H1 (cell line): ENCODE data around the gene WHAMM. TPM values are rescaled to one million over a fixed set of nuclear protein-coding genes. Genes with fewer than 3 reads are reported as not detected.

ENCODE experiments used
- CTCF ChIA-PET: fragments of 300-600 bp; sonication (Branson Sonifier 250); formaldehyde crosslinking; loops from one replicate; lab custom pipeline; 2021; ENCODE audit not compliant: partially characterized antibody; lab: Charles Lee
- POLR2A ChIA-PET: fragments of 300-600 bp; sonication (Branson Sonifier 250); formaldehyde crosslinking; loops from one replicate; lab custom pipeline; 2021; ENCODE audit warnings: inconsistent platforms; ENCODE audit not compliant: partially characterized antibody; lab: Charles Lee
- DNase-seq, 2 experiments: peaks; one replicate each; pipeline versions ENCODE4 v3.0.0 to v3.0.0-alpha.2; 2010 to 2022; ENCODE audit warnings: low spot score in 2 of 2, low read depth in 1 of 2, mixed read lengths in 1 of 2
- FAIRE-seq: peaks from 2 replicates; lab custom pipeline; 2011; peaks lifted over from hg19 to GRCh38; lab: Jason Lieb, UNC
- H2AFZ ChIP-seq: 2 replicates; pipeline ENCODE4 v1.8.1; 2012; ENCODE audit warnings: low read length, inconsistent platforms
- H2AK5ac ChIP-seq: 2 replicates; pipeline ENCODE4 v1.6.1; 2013; ENCODE audit warnings: low read depth, low read length
- H2BK120ac ChIP-seq: replicated peaks from 2 replicates; pipeline ENCODE3; 2013; ENCODE audit warnings: low read depth, low read length, inconsistent platforms
- H2BK12ac ChIP-seq: 2 replicates; pipeline ENCODE4 v1.6.1; 2013; ENCODE audit warnings: low read depth, low read length
- H2BK15ac ChIP-seq: 2 replicates; pipeline ENCODE4 v1.6.1; 2013; ENCODE audit warnings: low read length
- H2BK20ac ChIP-seq: 2 replicates; pipeline ENCODE4 v1.6.1; 2013; ENCODE audit warnings: low read length
- H2BK5ac ChIP-seq: 2 replicates; pipeline ENCODE4 v1.6.1; 2013; ENCODE audit warnings: low read depth, low read length
- H3K14ac ChIP-seq: 2 replicates; pipeline ENCODE4 v1.6.1; 2013; ENCODE audit warnings: inconsistent platforms; ENCODE audit not compliant: insufficient read length
- H3K18ac ChIP-seq: 2 replicates; pipeline ENCODE4 v1.6.1; 2013; ENCODE audit warnings: low read length; ENCODE audit errors: extremely low read depth
- H3K23ac ChIP-seq: 2 replicates; pipeline ENCODE4 v1.6.1; 2013; ENCODE audit warnings: inconsistent platforms; ENCODE audit not compliant: insufficient read length
- H3K23me2 ChIP-seq: 2 replicates; pipeline ENCODE4 v1.6.1; 2013; ENCODE audit warnings: low read depth, low read length
- H3K27ac ChIP-seq: 2 replicates; pipeline ENCODE4 v1.6.1; 2011; ENCODE audit warnings: low read depth, low read length, inconsistent platforms
- H3K27me3 ChIP-seq, 4 experiments: replicated peaks in 1 of 4; 1 replicate in 1 of 4; 2 replicates in 3 of 4; pipeline versions ENCODE4 v1.6.1 to v1.8.1; 2011 to 2013; ENCODE audit warnings: low read length in 3 of 4, mild to moderate bottlenecking in 3 of 4, inconsistent platforms in 2 of 4, mixed read lengths in 2 of 4, moderate library complexity in 1 of 4; ENCODE audit not compliant: control insufficient read depth in 3 of 4, insufficient read depth in 3 of 4; ENCODE audit errors: extremely low read depth in 1 of 4
- H3K36me3 ChIP-seq, 4 experiments: 2 replicates each; pipeline versions ENCODE4 v1.6.1 to v1.8.1; 2011 to 2013; ENCODE audit warnings: mild to moderate bottlenecking in 4 of 4, low read length in 3 of 4, moderate library complexity in 2 of 4, control low read depth in 1 of 4, inconsistent platforms in 1 of 4; ENCODE audit not compliant: insufficient read depth in 4 of 4, control insufficient read depth in 2 of 4
- H3K4ac ChIP-seq: replicated peaks from 2 replicates; pipeline ENCODE3; 2013; ENCODE audit warnings: low read length, low read depth, mixed read lengths, inconsistent platforms; ENCODE audit not compliant: insufficient read length
- H3K4me1 ChIP-seq, 4 experiments: replicated peaks in 1 of 4; 1 replicate in 1 of 4; 2 replicates in 3 of 4; pipeline versions ENCODE4 v1.6.1 to v1.8.1; 2011 to 2013; ENCODE audit warnings: low read length in 3 of 4, inconsistent platforms in 2 of 4, mixed read lengths in 1 of 4; ENCODE audit not compliant: insufficient read depth in 4 of 4, control insufficient read depth in 3 of 4
- H3K4me2 ChIP-seq, 2 experiments: 2 replicates each; pipeline versions ENCODE4 v1.6.1 to v1.8.1; 2011 to 2013; ENCODE audit warnings: low read depth in 2 of 2, low read length in 2 of 2, control low read depth in 1 of 2, inconsistent platforms in 1 of 2, mild to moderate bottlenecking in 1 of 2; ENCODE audit not compliant: insufficient read depth in 1 of 2
- H3K4me3 ChIP-seq, 4 experiments: fragments of 200-600, 300-600 bp in 1 of 4; sonication (generic), shearing (Covaris generic), sonication (Bioruptor Twin) in 1 of 4; 2 replicates each; pipeline versions ENCODE4 v1.5.1 to v1.8.1; 2011 to 2016; ENCODE audit warnings: low read length in 4 of 4, low read depth in 3 of 4, control low read depth in 2 of 4, inconsistent platforms in 2 of 4, mild to moderate bottlenecking in 2 of 4, mixed read lengths in 1 of 4, moderate library complexity in 1 of 4; ENCODE audit not compliant: insufficient read depth in 2 of 4; ENCODE audit errors: extremely low read depth in 1 of 4
- H3K56ac ChIP-seq: replicated peaks from 2 replicates; pipeline ENCODE3; 2013; ENCODE audit warnings: low read depth, mild to moderate bottlenecking, mixed read lengths, low read length, inconsistent platforms; ENCODE audit not compliant: insufficient read length
- H3K79me1 ChIP-seq: 2 replicates; pipeline ENCODE4 v1.6.1; 2013; ENCODE audit warnings: low read depth, low read length, control low read depth
- H3K79me2 ChIP-seq, 2 experiments: 2 replicates each; pipeline versions ENCODE4 v1.6.1 to v1.8.1; 2012 to 2013; ENCODE audit warnings: low read length in 2 of 2, mild to moderate bottlenecking in 2 of 2, inconsistent platforms in 1 of 2; ENCODE audit not compliant: insufficient read depth in 2 of 2, control insufficient read depth in 1 of 2
- H3K9ac ChIP-seq, 4 experiments: replicated peaks in 1 of 4; 1 replicate in 1 of 4; 2 replicates in 3 of 4; pipeline versions ENCODE4 v1.6.1 to v1.8.1; 2011 to 2013; ENCODE audit warnings: low read depth in 3 of 4, low read length in 3 of 4, control low read depth in 2 of 4, mild to moderate bottlenecking in 2 of 4, moderate library complexity in 2 of 4, inconsistent platforms in 1 of 4; ENCODE audit errors: extremely low read depth in 1 of 4
- H3K9me3 ChIP-seq, 2 experiments: 2 replicates each; pipeline versions ENCODE4 v1.6.1 to v1.8.1; 2012 to 2013; ENCODE audit warnings: mild to moderate bottlenecking in 2 of 2, moderate library complexity in 2 of 2, control low read depth in 1 of 2, inconsistent platforms in 1 of 2, low read depth in 1 of 2, low read length in 1 of 2, mixed read lengths in 1 of 2; ENCODE audit not compliant: insufficient read depth in 2 of 2
- H4K20me1 ChIP-seq, 2 experiments: replicated peaks in 1 of 2; 2 replicates each; pipeline versions ENCODE3 to v1.8.1; 2011 to 2013; ENCODE audit warnings: inconsistent platforms in 2 of 2, low read length in 2 of 2, mild to moderate bottlenecking in 1 of 2; ENCODE audit not compliant: insufficient read depth in 2 of 2, control insufficient read depth in 1 of 2
- H4K5ac ChIP-seq: 2 replicates; pipeline ENCODE4 v1.6.1; 2013; ENCODE audit warnings: low read length, low read depth, mixed read lengths, inconsistent platforms; ENCODE audit not compliant: insufficient read length
- H4K8ac ChIP-seq: 2 replicates; pipeline ENCODE4 v1.8.0; 2013; ENCODE audit warnings: mild to moderate bottlenecking, moderate library complexity, low read length, inconsistent platforms; ENCODE audit not compliant: insufficient read depth; ENCODE audit errors: extremely low read depth
- H4K91ac ChIP-seq: replicated peaks from 2 replicates; pipeline ENCODE3; 2013; ENCODE audit warnings: low read length, mixed read lengths, inconsistent platforms; ENCODE audit not compliant: insufficient read length
- BACH1 ChIP-seq: IDR thresholded peaks from 2 replicates; pipeline ENCODE4 v1.6.1; 2012; ENCODE audit warnings: low read length, improper control_type of control experiment
- KDM1A ChIP-seq: fragments of 200-600, 300-600 bp; sonication (generic); IDR thresholded peaks from 2 replicates; pipeline ENCODE4 v1.7.1; 2016; ENCODE audit warnings: mild to moderate bottlenecking, low read length, borderline replicate concordance
- NANOG ChIP-seq: IDR thresholded peaks from 2 replicates; pipeline ENCODE4 v1.6.1; 2011; ENCODE audit warnings: low read length, low read depth, mild to moderate bottlenecking, inconsistent platforms; ENCODE audit not compliant: insufficient read depth, poor library complexity, severe bottlenecking
- NRF1 ChIP-seq: IDR thresholded peaks from 2 replicates; pipeline ENCODE4 v1.6.1; 2011; ENCODE audit warnings: mild to moderate bottlenecking, low read depth, low read length, improper control_type of control experiment
- PHF8 ChIP-seq: fragments of 200-600 bp; sonication (generic); conservative IDR thresholded peaks from 2 replicates; pipeline ENCODE4 v1.7.1; 2012; ENCODE audit warnings: low read depth, mild to moderate bottlenecking, inconsistent platforms, low read length, moderate library complexity
- POLR2A ChIP-seq, 2 experiments: IDR thresholded peaks; 1 replicate in 1 of 2; 2 replicates in 1 of 2; pipeline ENCODE4 v1.6.1; 2011; ENCODE audit warnings: low read depth in 2 of 2, low read length in 2 of 2, mild to moderate bottlenecking in 2 of 2; ENCODE audit errors: control extremely low read depth in 1 of 2
- RFX5 ChIP-seq: IDR thresholded peaks from 2 replicates; pipeline ENCODE4 v1.6.1; 2011; ENCODE audit warnings: low read depth, low read length, improper control_type of control experiment, borderline replicate concordance
- RNF2 ChIP-seq: fragments of 200-900, 300-1000 bp; sonication (generic); IDR thresholded peaks from 2 replicates; pipeline ENCODE4 v1.7.1; 2016; ENCODE audit warnings: borderline replicate concordance, low read depth, mild to moderate bottlenecking, antibody characterized with exemption, low read length; ENCODE audit not compliant: poor library complexity, severe bottlenecking; ENCODE audit errors: missing control alignments
- SAP30 ChIP-seq: fragments of 300-600 bp; sonication (generic); IDR thresholded peaks from 2 replicates; pipeline ENCODE4 v1.7.1; 2012; ENCODE audit warnings: low read length, moderate library complexity, mild to moderate bottlenecking, inconsistent platforms; ENCODE audit not compliant: insufficient read depth, insufficient replicate concordance
- SIN3A ChIP-seq, 2 experiments: IDR thresholded peaks in 1 of 2; conservative IDR thresholded peaks in 1 of 2; 2 replicates each; pipeline ENCODE4 v1.6.1; 2011 to 2012; ENCODE audit warnings: low read length in 2 of 2, improper control_type of control experiment in 1 of 2, low read depth in 1 of 2, mild to moderate bottlenecking in 1 of 2
- SIRT6 ChIP-seq: IDR thresholded peaks from one replicate; pipeline ENCODE4 v1.7.1; 2012; ENCODE audit warnings: low read length, inconsistent platforms
- SUZ12 ChIP-seq: fragments of 200-600 bp; sonication (generic); IDR thresholded peaks from 2 replicates; pipeline ENCODE4 v1.6.1; 2012; ENCODE audit warnings: mild to moderate bottlenecking, inconsistent platforms, low read length, moderate library complexity, mixed read lengths
- TCF12 ChIP-seq: IDR thresholded peaks from 2 replicates; pipeline ENCODE4 v1.6.1; 2011; ENCODE audit warnings: low read depth, mild to moderate bottlenecking, low read length
- WGBS, 2 experiments: shearing (Covaris generic) in 1 of 2; methylation state at CpG; one replicate each; pipeline versions ENCODE4 v1.1.6 to v1.1.7; 2013 to 2015; ENCODE audit warnings: low lambda C conversion rate in 2 of 2, mixed read lengths in 2 of 2, inconsistent platforms in 1 of 2, low coverage in 1 of 2, missing lambda C conversion rate in 1 of 2; ENCODE audit not compliant: insufficient replicate concordance in 2 of 2, insufficient coverage in 1 of 2, insufficient read length in 1 of 2; ENCODE audit errors: extremely low coverage in 1 of 2, missing lambda C conversion rate in 1 of 2; 5-methylcytosine and 5-hydroxymethylcytosine counted together
- polyA plus RNA-seq, 7 experiments: library from polyadenylated mRNA; depleted of rRNA in 3 of 7; stranded (reverse) in 5 of 7; unstranded in 2 of 7; fragments of >200 nt in 5 of 7; fragments of 200-250 nt in 2 of 7; gene quantifications; 1 replicate in 5 of 7; 2 replicates in 1 of 7; 4 replicates in 1 of 7; pipeline versions ENCODE4 v1.2.1 to v1.2.3, GENCODE V29; 2011 to 2013; ENCODE audit warnings: missing spikeins in 2 of 7, mixed read lengths in 2 of 7
- total RNA-seq: library from RNA; stranded (reverse); fragmentation: NEBNext Ultra II Directional; extraction: Animal tissue kit (Norgen Biotek cat#: 25700); gene quantifications from 2 replicates; pipeline ENCODE4 v1.2.1, GENCODE V29; 2021

The WHAMM gene
- total and polyA plus RNA-seq, 2 of the 8 experiments (the other 6 are each of a cell fraction or from before 2014, with no cell fraction given), result 1.1 to 3.3 TPM

GRCh38 chr15:82808634-82809041, 790 bp upstream of the WHAMM start:
- H3K4me2 ChIP-seq, result peak overlapping the region in 1 of 2 experiments; percentile 88; a peak in 2 of 4 replicates
- no peak for FAIRE-seq
- CTCF ChIA-PET, result interaction anchor here (0.7 kb wide), 1 partner anchor 36 kb away, joined by 3 read pairs; no protein-coding TSS in a partner anchor
- no peak for TF ChIP-seq KDM1A
- TF ChIP-seq NANOG, result no peak
- no peak for TF ChIP-seq RNF2
- TF ChIP-seq POLR2A (IDR thresholded peaks at IDR 0.05; ENCODE audit: control extremely low read depth in 1 of 2, low read depth in 2 of 2, low read length in 2 of 2), result no peak
- TF ChIP-seq PHF8, result no peak
- TF ChIP-seq SIRT6, result no peak
- no peak for TF ChIP-seq TCF12
- TF ChIP-seq BACH1, result no peak
- TF ChIP-seq SUZ12, result no peak
- no peak for TF ChIP-seq SIN3A (conservative IDR thresholded peaks at IDR 0.05 in 1 of 2, IDR thresholded peaks at IDR 0.05 in 1 of 2; ENCODE audit: low read depth in 1 of 2, low read length in 2 of 2)
- no peak for TF ChIP-seq NRF1
- TF ChIP-seq RFX5, result no peak
- no peak for TF ChIP-seq SAP30

More at GRCh38 chr15:82808634-82809041, 790 bp upstream of the WHAMM start:
- POLR2A ChIA-PET, result interaction anchor here (1.6 to 1.9 kb wide), 2 partner anchors 203 to 268 kb away, joined by 3 to 7 read pairs; partner anchors contain the start of genes C15orf40 and RPS17
- no peak overlapping the region for H3K23ac ChIP-seq
- 85% methylated on average over 9 of the region's 9 CpGs; no CpG with 5 or more reads in 1 of the 2 experiments for WGBS, 2 experiments
- H3K18ac ChIP-seq, result no peak overlapping the region
- no peaks in the 10 kb centered on the region for H3K9me3 ChIP-seq
- H2BK20ac ChIP-seq, result no peak overlapping the region
- H3K4ac ChIP-seq, result no peak overlapping the region
- no peak overlapping the region for H2BK120ac ChIP-seq
- H3K4me1 ChIP-seq, result peaks cover 0 to 6% (median 0%) of the 10 kb centered on the region in 4 experiments; a peak in 2 of 7 replicates
- H2AK5ac ChIP-seq, result peak overlapping the region; percentile 46; the same call in 1 of the 2 replicates
- H4K20me1 ChIP-seq, result no peaks in the 10 kb centered on the region
- H3K27ac ChIP-seq, result no peak overlapping the region
- peak overlapping the region; percentile 98 for H2AFZ ChIP-seq
- no peak overlapping the region for H3K9ac ChIP-seq
- no peaks in the 10 kb centered on the region for H3K27me3 ChIP-seq
- H3K79me1 ChIP-seq, result no peaks in the 10 kb centered on the region
- peak in 1 of 2 experiments; percentile 49 for DNase-seq
- no peaks in the 10 kb centered on the region for H3K36me3 ChIP-seq
- H2BK5ac ChIP-seq, result 0 out of 2 replicates have a peak overlapping the region, but pooled peaks have one; percentile 24
- no peak overlapping the region for H4K5ac ChIP-seq
- H3K23me2 ChIP-seq, result peaks cover 5% of the 10 kb centered on the region; the same call in 1 of the 2 replicates
- no peak overlapping the region for H3K4me3 ChIP-seq
- H3K14ac ChIP-seq, result no peak overlapping the region
- H2BK12ac ChIP-seq, result peak overlapping the region; percentile 75; the same call in 1 of the 2 replicates
- no peak overlapping the region for H2BK15ac ChIP-seq
- no peak overlapping the region for H4K8ac ChIP-seq
- no peaks in the 10 kb centered on the region for H3K79me2 ChIP-seq
- H4K91ac ChIP-seq, result peak overlapping the region; percentile 47
- no peak overlapping the region for H3K56ac ChIP-seq
